Measurements from ENCODE around the gene PMP22.

Gene PMP22

DNA sequence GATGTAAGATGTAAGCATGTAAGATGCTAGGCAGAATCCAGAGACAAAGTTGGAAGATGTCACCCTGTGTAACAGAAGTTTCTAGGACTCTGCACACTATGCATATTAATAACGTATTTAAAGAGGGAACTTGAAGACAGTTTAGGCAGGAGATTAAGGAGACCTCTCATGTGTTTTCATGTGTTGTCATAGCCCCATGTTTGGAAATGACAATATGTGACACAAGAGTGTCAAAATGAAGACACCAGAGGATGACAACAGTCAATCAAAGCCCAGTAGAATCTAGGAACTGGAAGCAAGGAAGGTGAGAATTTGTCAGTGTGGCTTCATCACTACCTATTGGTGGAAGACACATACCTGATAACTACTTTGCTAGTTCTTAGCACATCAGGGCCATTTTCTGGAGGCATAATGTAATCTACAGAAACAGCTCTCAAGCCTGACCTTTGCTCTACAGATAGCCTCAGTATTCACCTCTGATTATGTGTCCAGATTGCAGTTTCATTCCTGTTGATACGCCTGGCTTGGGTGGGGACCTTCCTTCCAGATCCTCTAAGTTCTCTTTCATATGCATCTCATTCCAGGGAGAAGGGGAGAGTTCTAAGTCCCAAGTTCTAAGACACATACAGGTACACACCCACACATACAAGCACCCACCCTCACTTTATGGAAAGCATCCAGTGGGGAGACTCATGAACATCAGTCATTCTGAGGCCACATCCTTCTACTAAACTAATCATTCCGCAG lies 26.3 kb downstream of the PMP22 start:
- H3K4me3 ChIP-seq (ENCODE audit: low read depth, low read length) = no peak overlapping the region
- TF ChIP-seq, protein P1, sequence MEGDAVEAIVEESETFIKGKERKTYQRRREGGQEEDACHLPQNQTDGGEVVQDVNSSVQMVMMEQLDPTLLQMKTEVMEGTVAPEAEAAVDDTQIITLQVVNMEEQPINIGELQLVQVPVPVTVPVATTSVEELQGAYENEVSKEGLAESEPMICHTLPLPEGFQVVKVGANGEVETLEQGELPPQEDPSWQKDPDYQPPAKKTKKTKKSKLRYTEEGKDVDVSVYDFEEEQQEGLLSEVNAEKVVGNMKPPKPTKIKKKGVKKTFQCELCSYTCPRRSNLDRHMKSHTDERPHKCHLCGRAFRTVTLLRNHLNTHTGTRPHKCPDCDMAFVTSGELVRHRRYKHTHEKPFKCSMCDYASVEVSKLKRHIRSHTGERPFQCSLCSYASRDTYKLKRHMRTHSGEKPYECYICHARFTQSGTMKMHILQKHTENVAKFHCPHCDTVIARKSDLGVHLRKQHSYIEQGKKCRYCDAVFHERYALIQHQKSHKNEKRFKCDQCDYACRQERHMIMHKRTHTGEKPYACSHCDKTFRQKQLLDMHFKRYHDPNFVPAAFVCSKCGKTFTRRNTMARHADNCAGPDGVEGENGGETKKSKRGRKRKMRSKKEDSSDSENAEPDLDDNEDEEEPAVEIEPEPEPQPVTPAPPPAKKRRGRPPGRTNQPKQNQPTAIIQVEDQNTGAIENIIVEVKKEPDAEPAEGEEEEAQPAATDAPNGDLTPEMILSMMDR (IDR thresholded peaks at IDR 0.05; ENCODE audit: low read depth, low read length) = no peak
- no peak for TF ChIP-seq POLR2A (IDR thresholded peaks at IDR 0.05; ENCODE audit: extremely low read depth, insufficient read length)
- no peak for TF ChIP-seq MYC (IDR thresholded peaks at IDR 0.05; ENCODE audit: low read depth, low read length)
- TF ChIP-seq, protein P2, sequence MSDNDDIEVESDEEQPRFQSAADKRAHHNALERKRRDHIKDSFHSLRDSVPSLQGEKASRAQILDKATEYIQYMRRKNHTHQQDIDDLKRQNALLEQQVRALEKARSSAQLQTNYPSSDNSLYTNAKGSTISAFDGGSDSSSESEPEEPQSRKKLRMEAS (IDR thresholded peaks at IDR 0.05; ENCODE audit: low read depth, low read length) = no peak
- no peak for DNase-seq (ENCODE audit: low read depth)

DNA sequence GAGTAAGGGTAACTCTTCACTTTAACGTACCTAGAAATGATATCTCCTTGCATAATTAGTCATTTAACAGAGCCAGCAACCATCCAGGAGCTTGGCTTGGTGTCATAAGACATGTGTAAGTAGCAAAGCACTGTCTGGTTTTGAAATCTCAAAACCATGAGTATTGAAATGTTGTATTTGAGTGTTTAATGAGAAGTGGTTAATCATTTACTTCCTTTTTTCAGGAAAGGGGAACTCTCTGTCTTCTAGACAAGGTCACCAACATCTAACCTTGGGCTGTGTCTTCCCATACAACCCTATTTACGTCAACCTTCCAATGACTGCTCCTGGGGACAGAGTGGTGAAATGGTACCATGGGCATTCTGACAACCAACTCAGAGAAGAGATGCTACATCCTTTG lies 27.1 kb downstream of the PMP22 start:
- H3K4me3 ChIP-seq (ENCODE audit: low read depth, low read length) = no peak overlapping the region
- peak; percentile 84 for DNase-seq (ENCODE audit: low read depth)
- TF ChIP-seq POLR2A (IDR thresholded peaks at IDR 0.05; ENCODE audit: extremely low read depth, insufficient read length) = no peak
- TF ChIP-seq, protein P2 (IDR thresholded peaks at IDR 0.05; ENCODE audit: low read depth, low read length) = no peak
- TF ChIP-seq, protein P1 (IDR thresholded peaks at IDR 0.05; ENCODE audit: low read depth, low read length) = no peak
- TF ChIP-seq MYC (IDR thresholded peaks at IDR 0.05; ENCODE audit: low read depth, low read length) = no peak

DNA sequence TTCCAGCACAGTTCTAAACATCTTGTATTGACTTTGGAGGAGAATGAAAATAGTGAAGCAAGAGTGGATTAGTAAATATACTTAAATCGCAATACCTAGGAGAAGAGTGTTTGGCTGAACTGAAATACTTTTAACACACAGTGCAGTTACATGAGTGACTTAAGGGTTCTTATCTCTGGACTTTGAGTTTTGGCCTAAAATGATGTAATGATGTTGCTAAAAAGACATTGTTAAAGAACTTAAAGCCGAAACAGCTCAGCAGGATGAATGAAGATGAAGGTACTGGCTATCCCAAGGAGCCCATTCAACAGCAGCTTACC lies 28.1 kb downstream of the PMP22 start:
- no peak for DNase-seq (ENCODE audit: low read depth)
- H3K4me3 ChIP-seq (ENCODE audit: low read depth, low read length) = no peak overlapping the region
- no peak for TF ChIP-seq MYC (IDR thresholded peaks at IDR 0.05; ENCODE audit: low read depth, low read length)

DNA sequence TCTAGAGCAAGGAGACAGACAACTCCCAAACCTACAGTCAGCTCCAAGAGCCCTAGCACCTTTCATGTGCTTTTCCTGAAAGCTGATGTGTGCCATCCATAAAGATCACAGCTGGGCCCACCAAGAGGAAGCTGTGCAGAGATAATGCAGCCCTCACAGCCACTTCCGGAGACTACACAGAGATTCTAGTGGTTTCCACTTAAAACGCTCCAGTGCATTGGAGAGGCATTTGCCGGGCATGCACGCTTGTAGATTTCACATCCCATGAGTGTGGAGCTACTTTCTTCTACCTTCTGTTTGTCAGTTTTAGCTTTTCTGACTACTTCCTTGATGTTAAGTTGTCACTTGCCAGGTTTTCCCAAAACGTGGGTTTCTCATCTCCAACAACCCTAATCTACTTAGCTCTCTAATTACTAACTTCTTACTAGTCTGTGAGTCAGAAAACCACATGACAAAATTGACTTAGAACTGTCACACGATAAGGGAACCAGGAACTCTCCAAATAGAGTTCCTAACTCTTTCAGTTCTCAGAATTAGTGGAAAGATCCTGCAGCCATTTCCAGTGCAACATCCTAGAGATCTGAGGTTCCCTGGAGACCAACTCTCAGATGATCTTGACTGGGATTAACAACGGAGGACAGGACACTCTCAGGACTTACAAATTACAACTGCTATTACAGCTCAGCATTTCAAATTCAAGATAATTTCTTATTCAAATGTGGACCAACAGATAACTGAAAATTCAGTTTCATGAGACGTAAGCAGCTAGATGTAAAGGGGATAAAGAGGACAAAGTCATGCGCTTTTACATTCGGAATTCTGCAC lies 28.6 kb downstream of the PMP22 start:
- H3K4me3 ChIP-seq (ENCODE audit: low read depth, low read length) = no peak overlapping the region
- TF ChIP-seq POLR2A (IDR thresholded peaks at IDR 0.05; ENCODE audit: extremely low read depth, insufficient read length) = no peak
- TF ChIP-seq, protein P2 (IDR thresholded peaks at IDR 0.05; ENCODE audit: low read depth, low read length) = no peak; the same call in 1 of the 2 replicates
- no peak for TF ChIP-seq MYC (IDR thresholded peaks at IDR 0.05; ENCODE audit: low read depth, low read length)
- TF ChIP-seq, protein P1 (IDR thresholded peaks at IDR 0.05; ENCODE audit: low read depth, low read length) = no peak
- peak; percentile 79 for DNase-seq (ENCODE audit: low read depth)

DNA sequence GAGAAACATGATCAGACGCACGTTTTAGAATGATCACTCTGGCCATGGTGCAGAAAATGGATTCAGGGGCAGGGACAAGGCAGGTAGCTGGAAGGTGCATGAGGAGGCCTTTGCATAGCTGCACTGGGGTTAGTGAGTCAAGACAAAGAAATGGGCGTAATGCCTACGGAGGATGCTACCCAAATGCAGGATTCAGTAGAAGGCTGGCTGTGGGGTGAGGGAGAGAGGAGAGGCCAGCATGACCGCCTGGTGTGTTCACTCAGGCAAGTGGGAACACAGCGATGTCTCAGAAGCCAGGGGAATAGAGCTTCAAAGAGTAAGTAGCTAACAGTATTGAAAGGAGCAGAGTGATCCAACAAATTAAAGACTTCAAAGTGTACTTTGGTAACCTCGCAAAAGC lies 31.2 kb downstream of the PMP22 start:
- H3K4me3 ChIP-seq (ENCODE audit: low read depth, low read length) = no peak overlapping the region
- DNase-seq (ENCODE audit: low read depth) = no peak
- TF ChIP-seq, protein P1 (IDR thresholded peaks at IDR 0.05; ENCODE audit: low read depth, low read length) = no peak
- TF ChIP-seq, protein P2 (IDR thresholded peaks at IDR 0.05; ENCODE audit: low read depth, low read length) = no peak
- no peak for TF ChIP-seq MYC (IDR thresholded peaks at IDR 0.05; ENCODE audit: low read depth, low read length)
- TF ChIP-seq POLR2A (IDR thresholded peaks at IDR 0.05; ENCODE audit: extremely low read depth, insufficient read length) = no peak

Data from NB4 (cell line).